Gastroesophageal sphincter (tissue), 4 donors: ENCODE measurements around the gene SLC25A21. TPM values are rescaled to one million over a fixed set of nuclear protein-coding genes. Genes with fewer than 3 reads are reported as not detected.
"Not testable (repeated sequence)": the region's sequence is repeated elsewhere in the genome, so short reads cannot be mapped to it uniquely, and the experiment has no call there.

Experiments
- ATAC-seq: fragments of 150-250 bp; one replicate; pipeline ENCODE4 v1.9.1; 2016; ENCODE audit warnings: mild to moderate bottlenecking, moderate library complexity
- H3K27ac ChIP-seq, 4 donors: fragments of 200-600 bp; sonication (generic) in 3 of 4; 1 replicate in 3 of 4; 2 replicates in 1 of 4; pipeline ENCODE4 v1.5.1; 2016 to 2019
- H3K27me3 ChIP-seq: fragments of 200-600 bp; sonication (generic); one replicate; pipeline ENCODE4 v1.5.1; 2019
- H3K36me3 ChIP-seq, 2 donors: fragments of 200-600 bp; sonication (generic); one replicate each; pipeline ENCODE4 v1.5.1; 2019; ENCODE audit warnings: control low read depth in 1 of 2
- H3K4me1 ChIP-seq, 3 donors: fragments of 200-600 bp; sonication (generic); 1 replicate in 2 of 3; 2 replicates in 1 of 3; pipeline ENCODE4 v1.5.1; 2016 to 2019; ENCODE audit warnings: control low read depth in 2 of 3
- H3K4me3 ChIP-seq, 2 donors: fragments of 200-600 bp; sonication (generic); one replicate each; pipeline ENCODE4 v1.5.1; 2019; ENCODE audit warnings: mild to moderate bottlenecking in 1 of 2, moderate library complexity in 1 of 2
- H3K9me3 ChIP-seq, 3 donors: fragments of 200-600 bp; sonication (generic); one replicate each; pipeline ENCODE4 v1.5.1; 2017 to 2019; ENCODE audit warnings: control low read depth in 2 of 3
- CTCF ChIP-seq, 4 experiments: fragments of 200-600 bp in 2 of 4; fragments of 450-650 bp in 2 of 4; sonication (generic) in 1 of 4; IDR thresholded peaks; one replicate each; pipeline ENCODE4 v1.5.1; 2017 to 2019; ENCODE audit warnings: antibody characterized with exemption in 4 of 4, mild to moderate bottlenecking in 2 of 4, moderate library complexity in 2 of 4
- EP300 ChIP-seq: sonication (generic); formaldehyde crosslinking; IDR thresholded peaks from one replicate; pipeline ENCODE4 v1.6.1; 2017; ENCODE audit warnings: antibody characterized with exemption, mild to moderate bottlenecking
- POLR2A ChIP-seq, 2 donors: fragments of 450-650 bp; IDR thresholded peaks; one replicate each; pipeline ENCODE4 v1.6.1; 2017; ENCODE audit warnings: antibody characterized with exemption in 2 of 2, mild to moderate bottlenecking in 2 of 2, moderate library complexity in 1 of 2
- POLR2AphosphoS5 ChIP-seq: sonication (generic); formaldehyde crosslinking; IDR thresholded peaks from one replicate; pipeline ENCODE4 v1.6.1; 2017; ENCODE audit warnings: antibody characterized with exemption
- WGBS, 2 donors: methylation state at CpG; one replicate each; pipeline ENCODE4 v1.1.5; 2018; ENCODE audit warnings: low coverage in 1 of 2; 5-methylcytosine and 5-hydroxymethylcytosine counted together
- total RNA-seq, 4 donors: library from RNA; depleted of rRNA; stranded (reverse); fragments of >200 nt; gene quantifications; one replicate each; pipeline ENCODE4 v1.1.0, GENCODE V29; 2016

The SLC25A21 gene
- total RNA-seq, 4 donors from 2014 or later: 0.40 to 1.5 (median 1.3) TPM

GRCh38 chr14:37195327-37195726 is 22.9 kb upstream of the SLC25A21 start:
- Histone ChIP-seq H3K27ac (no peak overlapping the region), H3K27me3 (no peaks in the 10 kb centered on the region), H3K9me3 (no peaks in the 10 kb centered on the region), H3K4me1 (peaks cover 0 to 28% (median 7%) of the 10 kb centered on the region in 3 donors), H3K4me3 (no peak overlapping the region), H3K36me3 (no peaks in the 10 kb centered on the region)
- TF ChIP-seq POLR2A (IDR thresholded peaks at IDR 0.05) (no peak), EP300 (no peak), POLR2AphosphoS5 (no peak), CTCF (IDR thresholded peaks at IDR 0.05) (no peak)
- WGBS, 2 donors: 64 to 86% methylated on average over 1 of the region's 1 CpG
- ATAC-seq: no peak

GRCh38 chr14:37194698-37195097 is 22.3 kb upstream of the SLC25A21 start:
- Histone ChIP-seq H3K27ac (no peak overlapping the region), H3K4me1 (peaks cover 0 to 23% (median 7%) of the 10 kb centered on the region in 3 donors), H3K9me3 (no peaks in the 10 kb centered on the region), H3K4me3 (no peak overlapping the region), H3K36me3 (no peaks in the 10 kb centered on the region), H3K27me3 (no peaks in the 10 kb centered on the region)
- TF ChIP-seq POLR2AphosphoS5 (no peak), POLR2A (IDR thresholded peaks at IDR 0.05) (no peak), CTCF (IDR thresholded peaks at IDR 0.05) (no peak), EP300 (no peak)
- no peak for ATAC-seq
- WGBS, 2 donors: 80 to 95% methylated on average over 2 of the region's 2 CpGs

- WGBS, 2 donors: 80 to 83% methylated on average over 1 to 2 of the region's 2 CpGs
- H3K9me3 ChIP-seq, H3K4me3 ChIP-seq, H3K27ac ChIP-seq, H3K27me3 ChIP-seq, H3K4me1 ChIP-seq, ATAC-seq, H3K36me3 ChIP-seq: not testable (repeated sequence)
These were observed 17.3 kb upstream of the SLC25A21 start for GRCh38 chr14:37189733-37190132.

GRCh38 chr14:37187840-37188577 is 15.6 kb upstream of the SLC25A21 start:
- H3K9me3 ChIP-seq, H3K27me3 ChIP-seq, H3K36me3 ChIP-seq, H3K4me3 ChIP-seq, ATAC-seq, H3K4me1 ChIP-seq, H3K27ac ChIP-seq: not testable (repeated sequence)
- 50 to 75% methylated on average over 1 to 2 of the region's 9 CpGs for WGBS, 2 donors

GRCh38 chr14:37187294-37187693 is 14.9 kb upstream of the SLC25A21 start:
- no peaks in the 10 kb centered on the region for H3K36me3 ChIP-seq
- ATAC-seq: no peak

More at GRCh38 chr14:37187294-37187693, 14.9 kb upstream of the SLC25A21 start:
- H3K27me3 ChIP-seq: no peaks in the 10 kb centered on the region
- TF ChIP-seq CTCF (IDR thresholded peaks at IDR 0.05) (no peak), EP300 (no peak), POLR2AphosphoS5 (no peak), POLR2A (IDR thresholded peaks at IDR 0.05) (no peak)
- WGBS, 2 donors: 71 to 91% methylated on average over 2 of the region's 3 CpGs
- no peak overlapping the region for H3K4me3 ChIP-seq
- no peaks in the 10 kb centered on the region for H3K9me3 ChIP-seq
- H3K4me1 ChIP-seq: no peaks in the 10 kb centered on the region
- H3K27ac ChIP-seq: no peak overlapping the region
